GM18505 (cell line): Measurements from ENCODE around the gene TLK2.
"Not testable (repeated sequence)": the region's sequence is repeated elsewhere in the genome, so short reads cannot be mapped to it uniquely, and the experiment has no call there.

Experiments
- ATAC-seq: cut with Tn5 transposase; IDR thresholded peaks from one replicate; pipeline ENCODE4 v1.9.1; 2021; ENCODE audit not compliant: unreplicated experiment
- POLR2A ChIP-seq: IDR thresholded peaks from 4 replicates; pipeline ENCODE4 v1.6.1; 2011; ENCODE audit warnings: borderline replicate concordance; ENCODE audit not compliant: insufficient read depth, insufficient read length; ENCODE audit errors: extremely low read depth

TLK2 gene

DNA sequence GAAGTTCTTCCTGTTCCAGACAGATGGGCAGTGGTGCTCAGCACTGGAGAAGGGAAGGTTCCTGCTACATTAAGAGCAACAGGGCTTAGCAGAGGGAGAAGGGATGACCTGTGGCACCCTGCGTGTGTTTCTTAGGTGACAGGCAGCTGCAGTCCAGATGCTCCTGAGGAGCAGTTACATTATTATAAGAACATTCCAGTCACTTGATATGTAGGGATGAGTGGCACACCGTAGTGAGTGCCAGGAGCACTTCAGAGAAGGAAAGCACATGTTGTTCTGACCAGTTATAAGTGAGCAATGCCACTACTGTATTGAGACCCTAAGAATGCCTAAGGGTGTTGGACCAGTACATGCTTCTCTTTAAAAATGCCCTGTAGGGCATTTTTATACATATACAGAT lies 108.9 kb downstream of the TLK2 start:
- no peak for TF ChIP-seq POLR2A
- ATAC-seq: no peak

DNA sequence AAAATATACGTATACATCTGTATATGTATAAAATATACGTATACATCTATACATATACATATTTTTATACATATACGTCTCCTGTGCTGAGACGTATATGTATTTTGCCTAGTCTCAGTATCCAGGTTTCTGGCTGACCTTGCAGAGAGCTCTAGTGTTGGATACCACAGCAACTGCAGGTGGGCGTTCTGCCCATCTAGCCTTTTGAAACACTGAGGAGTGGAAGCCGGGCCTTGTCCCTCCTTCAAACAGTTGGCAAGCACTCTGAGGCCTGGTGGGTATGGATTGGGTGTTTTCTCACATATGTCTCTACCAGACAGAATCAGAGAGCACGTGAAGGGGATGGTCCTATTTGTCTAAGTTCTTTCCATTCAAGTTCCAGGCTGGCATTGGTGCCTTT lies 109.5 kb downstream of the TLK2 start:
- ATAC-seq: no peak
- no peak for TF ChIP-seq POLR2A

DNA sequence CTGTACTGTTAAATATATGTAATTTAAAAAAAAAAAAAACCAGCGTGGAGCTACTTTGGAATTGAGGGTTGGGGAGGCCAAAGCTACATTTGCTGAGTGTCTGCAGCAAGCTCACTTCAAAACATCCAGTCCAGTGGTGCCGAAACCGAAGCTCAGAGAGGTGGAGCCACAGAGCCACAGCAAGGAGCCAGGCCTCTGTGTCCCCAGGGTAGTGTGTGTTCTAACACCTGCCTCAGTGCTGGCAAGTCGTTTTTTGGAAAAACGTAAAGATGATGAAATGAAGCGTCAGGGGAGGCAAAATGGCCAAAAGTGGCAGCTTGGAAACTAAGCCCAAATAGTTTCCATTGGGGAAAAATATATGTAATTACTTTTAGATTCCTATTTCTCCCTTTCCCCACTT lies 112.7 kb downstream of the TLK2 start:
- TF ChIP-seq POLR2A: no peak
- no peak for ATAC-seq

DNA sequence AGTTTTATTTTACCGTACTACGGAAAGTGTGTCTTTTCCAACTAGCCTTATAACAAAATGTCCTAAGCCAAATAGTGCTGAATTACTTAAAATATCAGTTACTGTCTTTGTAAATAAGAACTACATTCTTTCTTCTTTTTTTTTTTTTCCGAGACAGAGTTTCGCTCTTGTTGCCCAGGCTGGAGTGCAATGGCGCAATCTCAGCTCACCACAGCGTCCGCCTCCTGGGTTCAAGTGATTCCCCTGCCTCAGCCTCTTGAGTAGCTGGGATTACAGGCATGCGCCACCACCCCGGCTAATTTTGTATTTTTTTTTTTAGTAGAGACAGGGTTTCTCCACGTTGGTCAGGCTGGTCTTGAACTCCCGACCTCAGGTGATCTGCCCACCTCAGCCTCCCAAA lies 113.2 kb downstream of the TLK2 start:
- ATAC-seq: not testable (repeated sequence)

DNA sequence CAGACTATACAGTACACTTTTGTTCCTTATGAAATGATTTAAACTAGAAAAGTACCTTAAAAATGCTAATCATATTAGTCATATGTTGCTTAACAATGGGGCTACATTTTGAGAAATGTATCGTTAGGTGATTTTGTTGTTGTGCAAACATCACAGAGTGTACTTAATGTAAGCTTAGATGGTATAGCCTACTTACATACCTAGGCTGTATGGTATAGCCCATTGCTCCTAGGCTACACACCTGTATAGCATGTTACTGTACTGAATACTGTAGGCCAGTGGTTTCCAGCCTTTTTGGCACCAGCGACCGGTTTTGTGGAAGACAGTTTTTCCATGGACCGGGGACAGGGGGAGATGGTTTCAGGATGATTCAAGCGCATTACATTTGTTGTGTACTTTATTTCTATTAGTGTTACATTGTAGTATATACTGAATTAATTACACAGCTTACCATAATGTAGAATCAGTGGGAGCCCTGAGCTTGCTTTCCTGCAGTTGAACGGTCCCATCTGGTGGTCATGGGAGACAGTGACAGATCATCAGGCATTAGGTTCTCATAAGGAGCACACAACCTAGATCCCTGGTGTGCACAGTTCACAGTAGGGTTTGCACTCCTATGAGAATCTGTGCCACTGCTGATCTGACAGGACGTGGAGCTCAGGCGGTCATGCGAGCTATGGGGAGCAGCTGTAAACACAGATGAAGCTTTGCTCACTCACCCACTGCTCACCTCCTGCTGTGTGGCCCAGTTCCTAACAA lies 113.9 kb downstream of the TLK2 start:
- TF ChIP-seq POLR2A: no peak
- ATAC-seq: no peak

DNA sequence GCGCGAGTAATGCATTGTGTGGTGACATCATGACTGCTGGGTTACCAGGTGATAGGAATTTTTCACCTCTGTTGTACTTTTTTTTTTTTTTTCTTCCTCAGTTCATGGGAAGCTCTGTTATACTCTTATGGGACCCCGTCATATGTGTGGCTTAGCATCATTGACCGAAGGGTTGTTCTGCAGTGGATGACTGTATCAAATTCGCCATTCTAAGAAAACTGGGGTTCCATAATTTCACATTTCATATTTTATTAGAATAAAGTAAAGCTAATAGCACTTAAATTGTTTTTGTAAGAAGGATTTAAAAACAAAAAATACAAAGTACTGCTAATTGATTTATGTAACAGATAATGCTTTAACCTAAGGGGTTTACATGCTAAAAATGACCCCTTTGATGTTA lies 116.9 kb downstream of the TLK2 start:
- ATAC-seq: no peak
- no peak for TF ChIP-seq POLR2A

DNA sequence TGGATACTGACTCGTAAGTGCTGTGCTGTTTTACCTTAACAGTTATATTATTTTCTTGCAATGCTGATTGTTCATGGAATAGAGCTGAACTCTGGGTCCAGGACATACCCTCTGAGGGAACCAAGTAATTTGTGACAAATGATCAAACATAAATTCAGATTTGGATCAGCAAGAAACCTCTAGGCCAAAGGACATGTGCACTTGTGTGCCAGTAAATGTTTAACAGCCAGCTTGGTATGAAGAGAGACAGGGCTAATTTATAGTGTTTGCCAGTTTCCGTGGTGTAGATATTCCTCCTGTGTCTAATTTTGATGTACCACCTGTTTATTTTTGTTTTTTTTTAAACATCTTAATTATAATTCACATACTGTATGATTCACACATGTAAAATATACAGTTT lies 118.0 kb downstream of the TLK2 start:
- no peak for TF ChIP-seq POLR2A
- no peak for ATAC-seq

DNA sequence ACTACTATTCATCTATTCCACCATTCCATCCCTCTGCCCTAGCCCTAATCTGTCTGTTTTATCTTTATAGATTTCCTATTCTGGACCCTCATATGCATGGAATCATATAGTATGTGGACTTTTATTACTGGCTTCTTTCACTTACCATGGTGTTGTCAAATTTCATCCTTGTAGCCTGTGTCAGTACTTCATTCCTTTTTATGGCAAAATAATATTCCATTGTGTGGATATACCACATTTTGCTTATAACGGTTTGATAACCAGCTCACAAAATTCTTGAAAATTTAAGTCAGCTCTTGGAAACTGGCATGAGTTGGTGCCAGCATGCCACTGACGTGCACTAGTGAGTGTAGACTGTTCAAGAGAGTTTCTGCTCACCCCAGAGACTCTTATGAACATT lies 118.5 kb downstream of the TLK2 start:
- TF ChIP-seq POLR2A: no peak
- ATAC-seq: no peak

DNA sequence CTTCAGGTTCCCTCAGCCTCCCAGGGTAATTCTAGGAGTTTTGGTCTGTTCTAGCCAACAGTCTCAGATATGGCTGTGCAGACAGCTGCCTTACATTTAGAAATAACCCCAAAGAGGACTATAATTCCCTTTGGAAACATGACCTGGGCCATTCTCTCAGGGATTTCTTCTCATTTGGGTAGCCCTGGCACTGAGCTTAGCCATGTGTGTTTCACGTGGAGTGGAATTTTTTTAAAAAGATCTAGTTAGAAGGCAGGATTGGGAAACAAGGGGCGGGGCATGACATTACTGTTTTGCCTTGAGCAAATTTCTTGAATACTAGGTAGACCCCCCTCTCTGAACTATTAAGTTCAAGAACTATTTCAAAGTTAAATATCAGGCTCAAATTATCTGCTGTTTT lies 119.3 kb downstream of the TLK2 start:
- no peak for TF ChIP-seq POLR2A
- ATAC-seq: no peak

DNA sequence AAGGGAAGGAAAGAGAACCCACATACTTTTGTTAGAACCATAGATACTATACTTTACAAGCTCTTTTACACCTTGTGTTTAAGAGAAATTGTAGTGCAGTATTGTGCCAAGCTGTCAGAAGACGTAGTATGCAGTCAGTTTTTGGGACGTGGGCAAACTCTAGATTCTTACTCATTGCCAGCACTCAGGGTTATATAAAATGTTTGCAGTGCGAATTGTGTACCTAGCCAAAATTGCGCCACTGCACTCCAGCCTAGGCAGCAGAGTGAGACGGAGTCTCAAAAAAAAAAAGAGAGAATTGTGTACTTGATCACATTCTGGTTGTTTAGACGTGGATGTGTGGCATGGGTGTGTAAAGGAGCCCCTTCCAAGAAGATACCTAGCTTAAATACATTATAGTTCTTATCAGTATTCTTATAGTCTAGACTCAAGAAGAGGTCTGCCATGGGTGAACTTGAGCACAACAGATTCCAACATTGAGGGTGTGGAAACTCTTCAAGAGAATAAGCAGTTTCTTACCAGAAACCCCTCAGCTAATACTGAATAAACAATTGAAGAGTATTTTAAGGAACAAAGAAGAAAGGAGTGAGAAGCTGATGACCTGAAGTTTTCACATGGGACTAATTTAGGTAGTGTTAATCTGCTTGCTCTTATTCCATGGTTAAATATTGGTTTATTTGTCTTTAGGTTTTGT lies 121.5 kb downstream of the TLK2 start:
- TF ChIP-seq POLR2A: no peak
- ATAC-seq: no peak

DNA sequence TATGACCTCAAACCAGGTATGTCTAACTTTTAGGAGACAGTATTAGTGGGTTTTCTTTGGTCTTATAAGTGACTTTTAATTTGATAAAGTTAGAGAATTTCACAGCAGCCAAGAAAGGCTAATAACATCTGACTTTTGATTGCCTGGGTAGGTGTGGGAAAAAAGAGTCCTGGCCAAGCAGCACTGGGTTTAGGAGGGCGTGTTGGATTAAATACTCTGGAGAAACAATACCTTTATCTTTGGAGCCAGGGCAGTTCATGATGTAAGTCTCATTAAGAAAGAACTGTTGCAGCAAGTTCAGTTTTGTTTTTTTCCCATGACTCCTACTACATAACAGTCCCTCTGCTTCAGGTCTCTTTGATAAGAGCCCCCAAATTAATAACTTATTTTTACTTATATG lies 122.2 kb downstream of the TLK2 start:
- TF ChIP-seq POLR2A: no peak
- ATAC-seq: no peak

DNA sequence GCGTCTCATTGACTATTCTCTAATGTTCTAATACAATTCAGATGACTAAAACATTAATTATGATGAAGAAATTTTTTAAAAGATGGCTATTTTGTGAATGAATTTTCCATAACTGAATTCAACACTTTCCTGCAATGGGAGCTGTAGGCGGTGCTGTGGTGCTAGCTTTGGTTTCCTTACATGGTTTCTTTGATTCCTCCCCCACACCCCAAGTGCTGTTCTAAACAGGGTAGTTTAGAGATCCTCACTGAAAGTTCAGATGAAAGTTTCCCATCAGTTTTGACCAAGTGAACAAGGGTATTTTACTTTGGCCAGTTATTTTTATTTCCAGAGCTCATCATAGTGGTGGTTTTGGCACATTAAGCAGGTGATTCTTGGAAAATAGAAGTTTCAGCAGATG lies 122.8 kb downstream of the TLK2 start:
- no peak for TF ChIP-seq POLR2A
- ATAC-seq: no peak

DNA sequence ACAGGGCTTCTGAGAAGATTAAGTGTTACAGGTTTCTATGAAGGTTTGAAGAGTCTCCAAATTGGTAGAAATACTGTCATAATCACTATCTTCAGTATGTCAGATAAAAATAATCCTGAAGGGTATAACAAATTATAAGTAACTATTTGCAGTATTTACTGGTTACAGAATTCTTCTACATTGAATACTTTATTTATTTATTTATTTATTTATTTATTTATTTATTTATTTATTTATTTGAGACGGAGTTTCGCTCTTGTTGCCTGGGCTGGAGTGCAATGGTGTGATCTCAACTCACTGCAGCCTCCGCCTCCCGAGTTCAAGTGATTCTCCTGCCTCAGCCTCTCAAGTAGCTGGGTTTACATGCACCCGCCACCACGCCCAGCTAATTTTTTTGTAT lies 125.2 kb downstream of the TLK2 start:
- ATAC-seq: not testable (repeated sequence)

DNA sequence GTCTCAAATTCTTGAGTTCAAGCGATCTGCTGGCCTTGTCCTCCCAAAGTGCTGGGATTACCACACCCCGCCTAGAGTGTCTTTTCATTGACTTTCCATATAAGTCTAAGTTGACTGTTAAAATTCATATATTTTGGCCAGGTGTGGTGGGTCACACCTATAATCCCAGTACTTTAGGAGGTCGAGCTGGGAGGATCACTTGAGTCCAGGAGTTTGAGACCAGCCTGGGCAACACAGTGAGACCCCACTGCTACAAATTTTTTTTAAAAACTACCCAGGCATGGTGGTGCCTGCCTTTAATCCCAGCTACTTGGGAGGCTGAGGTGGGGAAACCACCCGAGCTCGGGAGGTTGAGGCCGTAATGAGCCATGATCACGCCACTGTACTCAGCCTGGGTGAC lies 127.0 kb downstream of the TLK2 start:
- ATAC-seq: no peak
- no peak for TF ChIP-seq POLR2A

DNA sequence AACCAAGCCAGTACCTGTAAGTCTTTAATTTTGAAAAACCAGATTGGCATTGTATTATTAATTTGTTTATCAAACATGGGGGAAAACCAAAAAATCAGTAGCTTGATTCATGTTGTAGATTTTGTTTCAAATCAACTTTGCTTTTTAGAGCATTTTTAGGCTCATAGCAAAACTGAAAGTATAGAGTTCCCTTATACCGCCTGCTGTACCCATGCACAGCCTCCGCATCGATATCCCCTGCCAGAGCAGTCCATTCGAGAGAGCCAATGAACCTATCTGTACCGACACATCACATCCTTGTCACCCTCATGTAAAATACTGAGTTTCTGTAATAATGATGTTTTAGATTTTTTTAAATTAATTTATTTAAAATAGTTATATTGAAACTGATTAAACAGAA lies 132.7 kb downstream of the TLK2 start:
- no peak for TF ChIP-seq POLR2A
- no peak for ATAC-seq
